SU-DHL-6 (cell line): ENCODE data around the gene ITPK1.

Source experiments
- H2AFZ ChIP-seq: fragments of 200-600 bp; sonication (generic); 2 replicates; pipeline ENCODE4 v1.6.1; 2014; ENCODE audit warnings: low read depth, mild to moderate bottlenecking, moderate library complexity, mixed read lengths, antibody characterized with exemption, low read length; ENCODE audit not compliant: severe bottlenecking
- H3F3A ChIP-seq: fragments of 200-600 bp; shearing (Covaris generic); 2 replicates; pipeline ENCODE4 v1.6.0; 2016; ENCODE audit warnings: antibody characterized with exemption, mild to moderate bottlenecking; ENCODE audit not compliant: insufficient read depth
- H3K27ac ChIP-seq: fragments of 200-600 bp; sonication (generic); 2 replicates; pipeline ENCODE4 v1.5.1; 2016; ENCODE audit warnings: low read depth, mild to moderate bottlenecking, low read length, moderate library complexity, mixed read lengths
- H3K27me3 ChIP-seq: fragments of 200-600 bp; sonication (generic), shearing (Covaris generic); 2 replicates; pipeline ENCODE4 v1.6.0; 2014; ENCODE audit warnings: mild to moderate bottlenecking, low read length
- H3K36me3 ChIP-seq: fragments of 200-600 bp; sonication (generic); 2 replicates; pipeline ENCODE4 v1.6.1; 2014; ENCODE audit warnings: mild to moderate bottlenecking, low read length, mixed read lengths
- H3K4me2 ChIP-seq: fragments of 300-600, 200-600 bp; shearing (Covaris generic), sonication (generic); 2 replicates; pipeline ENCODE4 v1.6.0; 2014; ENCODE audit warnings: low read length, low read depth, mild to moderate bottlenecking; ENCODE audit not compliant: poor library complexity, severe bottlenecking
- H3K4me3 ChIP-seq: fragments of 200-600 bp; sonication (generic); 2 replicates; pipeline ENCODE4 v1.5.1; 2014; ENCODE audit warnings: antibody characterized with exemption, low read length, mild to moderate bottlenecking, mixed read lengths; ENCODE audit not compliant: insufficient read depth, poor library complexity, severe bottlenecking
- H3K79me2 ChIP-seq: fragments of 200-600 bp; sonication (generic); 2 replicates; pipeline ENCODE4 v1.6.1; 2014; ENCODE audit warnings: mild to moderate bottlenecking, low read length, moderate library complexity; ENCODE audit not compliant: insufficient read depth
- H3K9ac ChIP-seq: fragments of 200-600 bp; sonication (generic); 2 replicates; pipeline ENCODE4 v1.7.0; 2014; ENCODE audit warnings: mild to moderate bottlenecking, low read length
- H3K9me2 ChIP-seq: fragments of 200-600 bp; sonication (generic); replicated peaks from 2 replicates; pipeline ENCODE4 v1.6.1; 2014; ENCODE audit warnings: low read length; ENCODE audit not compliant: insufficient read depth
- H3K9me3 ChIP-seq: fragments of 200-600 bp; sonication (generic); 2 replicates; pipeline ENCODE4 v1.6.1; 2014; ENCODE audit warnings: low read length, mixed read lengths; ENCODE audit not compliant: insufficient read depth
- H4K20me1 ChIP-seq: fragments of 200-600 bp; sonication (generic); 2 replicates; pipeline ENCODE4 v1.6.1; 2014; ENCODE audit warnings: low read depth, mild to moderate bottlenecking, antibody characterized with exemption, low read length, moderate library complexity, mixed read lengths
- EZH2phosphoT487 ChIP-seq: fragments of 200-600 bp; sonication (generic), shearing (Covaris generic); conservative IDR thresholded peaks from 2 replicates; pipeline ENCODE4 v1.6.1; 2018; ENCODE audit warnings: mild to moderate bottlenecking, antibody characterized with exemption, low read length, moderate library complexity, mixed read lengths
- TF ChIP-seq, protein P1 (sequence below): fragments of 200-600 bp; sonication (generic); IDR thresholded peaks from one replicate; pipeline ENCODE4 v1.5.1; 2017; ENCODE audit warnings: antibody characterized with exemption, mild to moderate bottlenecking, low read length, moderate library complexity; ENCODE audit not compliant: insufficient read depth, poor library complexity, severe bottlenecking

The ITPK1 gene

DNA sequence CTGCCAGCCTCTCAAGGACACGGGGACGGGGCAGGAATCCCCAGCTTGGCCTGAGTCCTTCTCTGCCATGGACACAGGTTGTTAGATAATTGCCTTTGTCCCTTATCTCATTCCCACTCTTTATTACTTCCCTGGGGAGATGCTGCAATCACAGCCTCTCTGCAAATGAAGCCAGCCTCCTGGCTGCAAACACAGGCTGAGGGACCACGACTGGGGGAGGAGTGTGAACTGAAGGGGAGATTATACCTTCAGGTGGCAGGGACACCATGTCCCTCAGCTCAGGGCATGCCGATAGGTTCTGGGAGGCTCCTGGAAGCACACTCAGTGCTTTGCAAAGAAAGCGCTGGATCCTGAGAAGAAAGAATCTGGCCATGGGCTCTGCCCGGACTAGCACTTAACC lies 208.9 kb downstream of the ITPK1 start:
- Histone ChIP-seq H3K9ac (no peak overlapping the region), H3K36me3 (no peaks in the 10 kb centered on the region), H3K27ac (no peak overlapping the region), H2AFZ (no peak overlapping the region), H4K20me1 (no peaks in the 10 kb centered on the region), H3K27me3 (no peaks in the 10 kb centered on the region), H3F3A (no peaks in the 10 kb centered on the region), H3K79me2 (no peaks in the 10 kb centered on the region), H3K4me3 (no peak overlapping the region), H3K9me3 (no peaks in the 10 kb centered on the region), H3K9me2 (no peaks in the 10 kb centered on the region), H3K4me2 (no peak overlapping the region)
- TF ChIP-seq, protein P1, sequence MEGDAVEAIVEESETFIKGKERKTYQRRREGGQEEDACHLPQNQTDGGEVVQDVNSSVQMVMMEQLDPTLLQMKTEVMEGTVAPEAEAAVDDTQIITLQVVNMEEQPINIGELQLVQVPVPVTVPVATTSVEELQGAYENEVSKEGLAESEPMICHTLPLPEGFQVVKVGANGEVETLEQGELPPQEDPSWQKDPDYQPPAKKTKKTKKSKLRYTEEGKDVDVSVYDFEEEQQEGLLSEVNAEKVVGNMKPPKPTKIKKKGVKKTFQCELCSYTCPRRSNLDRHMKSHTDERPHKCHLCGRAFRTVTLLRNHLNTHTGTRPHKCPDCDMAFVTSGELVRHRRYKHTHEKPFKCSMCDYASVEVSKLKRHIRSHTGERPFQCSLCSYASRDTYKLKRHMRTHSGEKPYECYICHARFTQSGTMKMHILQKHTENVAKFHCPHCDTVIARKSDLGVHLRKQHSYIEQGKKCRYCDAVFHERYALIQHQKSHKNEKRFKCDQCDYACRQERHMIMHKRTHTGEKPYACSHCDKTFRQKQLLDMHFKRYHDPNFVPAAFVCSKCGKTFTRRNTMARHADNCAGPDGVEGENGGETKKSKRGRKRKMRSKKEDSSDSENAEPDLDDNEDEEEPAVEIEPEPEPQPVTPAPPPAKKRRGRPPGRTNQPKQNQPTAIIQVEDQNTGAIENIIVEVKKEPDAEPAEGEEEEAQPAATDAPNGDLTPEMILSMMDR = no peak
- no peak for TF ChIP-seq EZH2phosphoT487

DNA sequence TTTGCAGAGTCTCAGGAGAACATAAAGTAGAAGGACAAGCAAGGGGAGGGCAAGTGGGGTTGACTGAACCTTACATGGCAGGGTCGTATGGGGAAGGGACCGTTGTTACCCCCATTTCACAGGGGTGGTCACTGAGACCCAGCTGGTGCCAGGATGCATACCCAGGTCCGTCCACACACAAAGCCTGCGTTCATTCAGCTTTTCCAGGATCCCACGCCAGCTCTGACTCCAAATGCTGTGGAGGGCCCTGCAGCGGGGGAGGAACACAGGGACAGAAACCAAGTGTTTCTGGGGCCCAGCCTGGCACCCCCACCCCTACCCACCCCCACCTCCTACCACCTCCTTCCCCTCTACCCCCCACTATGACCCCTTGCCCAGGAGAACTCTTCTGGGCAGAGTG lies 209.3 kb downstream of the ITPK1 start:
- Histone ChIP-seq H3K9me3 (no peaks in the 10 kb centered on the region), H3K9me2 (no peaks in the 10 kb centered on the region), H4K20me1 (no peaks in the 10 kb centered on the region), H3F3A (no peaks in the 10 kb centered on the region), H3K4me2 (no peak overlapping the region), H2AFZ (no peak overlapping the region), H3K79me2 (no peaks in the 10 kb centered on the region), H3K9ac (no peak overlapping the region), H3K27ac (no peak overlapping the region), H3K36me3 (no peaks in the 10 kb centered on the region), H3K4me3 (no peak overlapping the region), H3K27me3 (no peaks in the 10 kb centered on the region)
- TF ChIP-seq, protein P1 = no peak
- no peak for TF ChIP-seq EZH2phosphoT487

DNA sequence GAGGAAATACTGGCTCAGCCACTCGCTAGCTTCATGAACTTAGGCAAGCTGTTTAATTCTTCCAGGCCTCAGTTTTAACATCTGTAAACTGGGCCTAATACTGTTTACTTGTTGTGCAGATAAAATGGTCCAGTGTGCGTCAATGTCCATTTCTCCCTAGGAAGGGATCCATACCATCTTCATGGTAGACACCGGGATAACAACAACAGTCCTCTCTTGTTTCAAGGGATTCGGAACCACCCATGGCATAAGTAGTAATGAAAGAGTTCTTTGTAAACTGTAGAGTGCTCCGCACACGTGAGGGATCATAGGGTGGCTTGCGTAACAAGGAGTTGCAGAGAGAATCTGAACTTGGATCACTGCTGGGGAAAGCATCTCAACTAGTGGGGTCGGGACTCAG lies 210.1 kb downstream of the ITPK1 start:
- no peaks in the 10 kb centered on the region for H3K9me2 ChIP-seq
- no peaks in the 10 kb centered on the region for H4K20me1 ChIP-seq
- H3K27me3 ChIP-seq = no peaks in the 10 kb centered on the region
- H3K36me3 ChIP-seq = no peaks in the 10 kb centered on the region
- TF ChIP-seq EZH2phosphoT487 = no peak
- H3K9me3 ChIP-seq = no peaks in the 10 kb centered on the region
- no peak overlapping the region for H3K9ac ChIP-seq
- H3K4me2 ChIP-seq = no peak overlapping the region
- H3K27ac ChIP-seq = no peak overlapping the region
- H2AFZ ChIP-seq = no peak overlapping the region
- H3F3A ChIP-seq = no peaks in the 10 kb centered on the region
- H3K79me2 ChIP-seq = no peaks in the 10 kb centered on the region
- no peak overlapping the region for H3K4me3 ChIP-seq

DNA sequence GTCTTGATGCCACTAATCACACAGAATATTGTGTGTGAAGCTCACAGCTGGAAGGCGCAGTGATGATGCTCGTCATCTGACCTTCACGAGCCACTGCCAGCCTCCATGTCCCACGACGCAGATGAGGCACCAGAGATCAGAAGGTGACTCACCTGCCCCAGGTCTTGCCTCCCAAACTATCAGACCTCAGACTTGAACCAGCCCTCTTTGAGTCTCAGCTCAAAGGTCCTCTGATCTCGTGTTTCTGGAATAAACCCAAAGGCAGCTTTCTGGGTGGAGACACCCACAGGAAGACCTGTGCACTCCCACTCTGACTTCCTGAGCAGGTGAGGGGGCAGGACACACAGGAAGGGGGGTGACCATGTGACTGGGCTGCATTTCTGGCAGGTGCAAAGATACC lies 212.4 kb downstream of the ITPK1 start:
- TF ChIP-seq EZH2phosphoT487 = no peak
- TF ChIP-seq, protein P1 = no peak
- Histone ChIP-seq H3K9ac (no peak overlapping the region), H3K9me2 (no peaks in the 10 kb centered on the region), H3K36me3 (no peaks in the 10 kb centered on the region), H2AFZ (no peak overlapping the region), H3K27ac (no peak overlapping the region), H3K79me2 (no peaks in the 10 kb centered on the region), H4K20me1 (no peaks in the 10 kb centered on the region), H3K9me3 (no peaks in the 10 kb centered on the region), H3F3A (no peaks in the 10 kb centered on the region), H3K4me2 (no peak overlapping the region), H3K4me3 (no peak overlapping the region), H3K27me3 (no peaks in the 10 kb centered on the region)
